ENCODE results near the gene DERL2. TPM values are rescaled to one million over a fixed set of nuclear protein-coding genes. Genes with fewer than 3 reads are reported as not detected.

The DERL2 gene
- total and polyA plus RNA-seq, 2 experiments from 2014 or later: 65.0 to 113 TPM

DNA sequence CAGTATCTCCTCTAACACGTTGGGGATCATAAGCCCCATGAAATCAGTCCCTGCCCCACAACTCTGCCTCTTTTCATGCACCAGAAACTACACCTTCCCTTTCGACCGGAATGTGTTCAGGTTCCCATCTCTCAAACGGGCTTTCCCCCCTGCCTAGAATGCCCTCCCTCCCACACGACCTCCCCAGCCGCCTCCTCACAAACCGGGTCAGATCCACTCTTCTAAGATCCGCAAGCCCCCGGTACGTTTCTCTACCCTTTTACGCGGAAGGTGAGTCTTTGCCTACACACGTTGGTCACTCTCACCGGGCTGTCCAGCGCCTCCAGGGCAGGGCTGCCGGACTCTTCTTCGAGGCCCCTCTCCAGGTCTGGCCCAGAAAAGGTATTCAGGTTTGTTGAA lies 17.9 kb downstream of the DERL2 start:
- peak overlapping the region; percentile 88 for H3K4me3 ChIP-seq
- H3K4me2 ChIP-seq: peak overlapping the region; percentile 97
- Mint-ChIP-seq H3K9me3 (no peaks in the 10 kb centered on the region), H3K27ac (peak overlapping the region; percentile 34), H3K4me1 (peaks cover 23% of the 10 kb centered on the region), H3K36me3 (ENCODE audit: low read depth) (peaks cover 5% of the 10 kb centered on the region), H3K27me3 (ENCODE audit: insufficient read depth, low read depth, poor library complexity) (peaks cover 2% of the 10 kb centered on the region), H3K4me3 (peak overlapping the region; percentile 96)
- H3F3A ChIP-seq (replicated peaks; ENCODE audit: low read depth): no peaks in the 10 kb centered on the region
- peaks cover 28% of the 10 kb centered on the region for H4K20me1 ChIP-seq (replicated peaks; ENCODE audit: insufficient read depth)
- no peaks in the 10 kb centered on the region for H3K27me3 ChIP-seq (ENCODE audit: insufficient read depth)
- H3K36me3 ChIP-seq (ENCODE audit: insufficient read depth): no peaks in the 10 kb centered on the region; the same call in none of the 2 replicates
- H3K79me2 ChIP-seq (replicated peaks; ENCODE audit: insufficient read depth): peaks cover 56% of the 10 kb centered on the region
- H3K27ac ChIP-seq (ENCODE audit: low read depth): peak overlapping the region; percentile 78
- TF ChIP-seq CREB1 (CRISPR knock-in tag; IDR thresholded peaks at IDR 0.05; ENCODE audit: low read depth) (no peak), POLR2AphosphoS5 (IDR thresholded peaks at IDR 0.05; ENCODE audit: low read depth) (no peak), ZNF331 (CRISPR knock-in tag; IDR thresholded peaks at IDR 0.05; ENCODE audit: low read depth) (no peak), EZH2 (IDR thresholded peaks at IDR 0.05; ENCODE audit: low read depth, unreplicated experiment) (no peak)
- TF ChIP-seq, protein P1, sequence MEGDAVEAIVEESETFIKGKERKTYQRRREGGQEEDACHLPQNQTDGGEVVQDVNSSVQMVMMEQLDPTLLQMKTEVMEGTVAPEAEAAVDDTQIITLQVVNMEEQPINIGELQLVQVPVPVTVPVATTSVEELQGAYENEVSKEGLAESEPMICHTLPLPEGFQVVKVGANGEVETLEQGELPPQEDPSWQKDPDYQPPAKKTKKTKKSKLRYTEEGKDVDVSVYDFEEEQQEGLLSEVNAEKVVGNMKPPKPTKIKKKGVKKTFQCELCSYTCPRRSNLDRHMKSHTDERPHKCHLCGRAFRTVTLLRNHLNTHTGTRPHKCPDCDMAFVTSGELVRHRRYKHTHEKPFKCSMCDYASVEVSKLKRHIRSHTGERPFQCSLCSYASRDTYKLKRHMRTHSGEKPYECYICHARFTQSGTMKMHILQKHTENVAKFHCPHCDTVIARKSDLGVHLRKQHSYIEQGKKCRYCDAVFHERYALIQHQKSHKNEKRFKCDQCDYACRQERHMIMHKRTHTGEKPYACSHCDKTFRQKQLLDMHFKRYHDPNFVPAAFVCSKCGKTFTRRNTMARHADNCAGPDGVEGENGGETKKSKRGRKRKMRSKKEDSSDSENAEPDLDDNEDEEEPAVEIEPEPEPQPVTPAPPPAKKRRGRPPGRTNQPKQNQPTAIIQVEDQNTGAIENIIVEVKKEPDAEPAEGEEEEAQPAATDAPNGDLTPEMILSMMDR (conservative IDR thresholded peaks at IDR 0.05; ENCODE audit: low read depth in 2 of 2): no peak
- H2AFZ ChIP-seq: peak overlapping the region; percentile 95
- peak; percentile 7 for ATAC-seq
- H3K4me1 ChIP-seq (ENCODE audit: insufficient read depth): peaks cover 10% of the 10 kb centered on the region
- DNase-seq (ENCODE audit: low spot score): peak; percentile 14
- no peaks in the 10 kb centered on the region for H3K9me2 ChIP-seq (ENCODE audit: insufficient read depth)

DNA sequence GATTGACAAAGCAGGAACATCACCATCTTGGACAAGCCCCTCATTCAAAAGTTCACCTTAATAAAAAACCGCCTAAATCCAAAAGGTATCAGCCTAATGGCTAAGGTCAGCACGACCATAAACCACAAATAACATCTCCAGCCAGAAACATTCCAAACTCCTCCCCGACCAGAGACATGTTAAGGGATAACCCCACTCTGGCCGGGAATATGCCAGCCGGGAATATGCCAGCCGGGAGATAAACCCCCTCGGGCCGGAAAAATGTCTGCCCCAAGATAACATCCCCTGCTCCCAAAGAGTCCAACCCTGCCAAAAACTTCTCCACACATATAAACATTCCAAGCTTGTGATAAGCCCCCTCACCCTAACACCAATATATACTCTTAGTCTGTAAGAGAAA lies 18.6 kb downstream of the DERL2 start:
- Histone ChIP-seq H3K4me3 (peak overlapping the region; percentile 88), H3K9me2 (ENCODE audit: insufficient read depth) (no peaks in the 10 kb centered on the region), H4K20me1 (replicated peaks; ENCODE audit: insufficient read depth) (peaks cover 28% of the 10 kb centered on the region), H3K27ac (ENCODE audit: low read depth) (0 out of 2 replicates have a peak overlapping the region, but pooled peaks have one; percentile 78), H3K36me3 (ENCODE audit: insufficient read depth) (peaks cover 5% of the 10 kb centered on the region), H3K27me3 (ENCODE audit: insufficient read depth) (no peaks in the 10 kb centered on the region), H2AFZ (0 out of 2 replicates have a peak overlapping the region, but pooled peaks have one; percentile 29), H3K4me2 (peak overlapping the region; percentile 97), H3K4me1 (ENCODE audit: insufficient read depth) (peaks cover 10% of the 10 kb centered on the region), H3K79me2 (replicated peaks; ENCODE audit: insufficient read depth) (peaks cover 62% of the 10 kb centered on the region), H3F3A (replicated peaks; ENCODE audit: low read depth) (no peaks in the 10 kb centered on the region)
- no peaks in the 10 kb centered on the region for H3K9me3 Mint-ChIP-seq
- peaks cover 23% of the 10 kb centered on the region for H3K4me1 Mint-ChIP-seq
- peaks cover 10% of the 10 kb centered on the region for H3K36me3 Mint-ChIP-seq (ENCODE audit: low read depth)
- peak overlapping the region; percentile 96 for H3K4me3 Mint-ChIP-seq
- no peak for DNase-seq (ENCODE audit: low spot score)
- no peak for ATAC-seq
- no peak overlapping the region for H3K27ac Mint-ChIP-seq
- H3K27me3 Mint-ChIP-seq (ENCODE audit: insufficient read depth, low read depth, poor library complexity): peaks cover 2% of the 10 kb centered on the region
- TF ChIP-seq, protein P2, sequence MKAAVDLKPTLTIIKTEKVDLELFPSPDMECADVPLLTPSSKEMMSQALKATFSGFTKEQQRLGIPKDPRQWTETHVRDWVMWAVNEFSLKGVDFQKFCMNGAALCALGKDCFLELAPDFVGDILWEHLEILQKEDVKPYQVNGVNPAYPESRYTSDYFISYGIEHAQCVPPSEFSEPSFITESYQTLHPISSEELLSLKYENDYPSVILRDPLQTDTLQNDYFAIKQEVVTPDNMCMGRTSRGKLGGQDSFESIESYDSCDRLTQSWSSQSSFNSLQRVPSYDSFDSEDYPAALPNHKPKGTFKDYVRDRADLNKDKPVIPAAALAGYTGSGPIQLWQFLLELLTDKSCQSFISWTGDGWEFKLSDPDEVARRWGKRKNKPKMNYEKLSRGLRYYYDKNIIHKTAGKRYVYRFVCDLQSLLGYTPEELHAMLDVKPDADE (IDR thresholded peaks at IDR 0.05): no peak
- TF ChIP-seq, protein P3, sequence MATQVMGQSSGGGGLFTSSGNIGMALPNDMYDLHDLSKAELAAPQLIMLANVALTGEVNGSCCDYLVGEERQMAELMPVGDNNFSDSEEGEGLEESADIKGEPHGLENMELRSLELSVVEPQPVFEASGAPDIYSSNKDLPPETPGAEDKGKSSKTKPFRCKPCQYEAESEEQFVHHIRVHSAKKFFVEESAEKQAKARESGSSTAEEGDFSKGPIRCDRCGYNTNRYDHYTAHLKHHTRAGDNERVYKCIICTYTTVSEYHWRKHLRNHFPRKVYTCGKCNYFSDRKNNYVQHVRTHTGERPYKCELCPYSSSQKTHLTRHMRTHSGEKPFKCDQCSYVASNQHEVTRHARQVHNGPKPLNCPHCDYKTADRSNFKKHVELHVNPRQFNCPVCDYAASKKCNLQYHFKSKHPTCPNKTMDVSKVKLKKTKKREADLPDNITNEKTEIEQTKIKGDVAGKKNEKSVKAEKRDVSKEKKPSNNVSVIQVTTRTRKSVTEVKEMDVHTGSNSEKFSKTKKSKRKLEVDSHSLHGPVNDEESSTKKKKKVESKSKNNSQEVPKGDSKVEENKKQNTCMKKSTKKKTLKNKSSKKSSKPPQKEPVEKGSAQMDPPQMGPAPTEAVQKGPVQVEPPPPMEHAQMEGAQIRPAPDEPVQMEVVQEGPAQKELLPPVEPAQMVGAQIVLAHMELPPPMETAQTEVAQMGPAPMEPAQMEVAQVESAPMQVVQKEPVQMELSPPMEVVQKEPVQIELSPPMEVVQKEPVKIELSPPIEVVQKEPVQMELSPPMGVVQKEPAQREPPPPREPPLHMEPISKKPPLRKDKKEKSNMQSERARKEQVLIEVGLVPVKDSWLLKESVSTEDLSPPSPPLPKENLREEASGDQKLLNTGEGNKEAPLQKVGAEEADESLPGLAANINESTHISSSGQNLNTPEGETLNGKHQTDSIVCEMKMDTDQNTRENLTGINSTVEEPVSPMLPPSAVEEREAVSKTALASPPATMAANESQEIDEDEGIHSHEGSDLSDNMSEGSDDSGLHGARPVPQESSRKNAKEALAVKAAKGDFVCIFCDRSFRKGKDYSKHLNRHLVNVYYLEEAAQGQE (IDR thresholded peaks at IDR 0.05; ENCODE audit: unreplicated experiment): no peak
- TF ChIP-seq, protein P4, sequence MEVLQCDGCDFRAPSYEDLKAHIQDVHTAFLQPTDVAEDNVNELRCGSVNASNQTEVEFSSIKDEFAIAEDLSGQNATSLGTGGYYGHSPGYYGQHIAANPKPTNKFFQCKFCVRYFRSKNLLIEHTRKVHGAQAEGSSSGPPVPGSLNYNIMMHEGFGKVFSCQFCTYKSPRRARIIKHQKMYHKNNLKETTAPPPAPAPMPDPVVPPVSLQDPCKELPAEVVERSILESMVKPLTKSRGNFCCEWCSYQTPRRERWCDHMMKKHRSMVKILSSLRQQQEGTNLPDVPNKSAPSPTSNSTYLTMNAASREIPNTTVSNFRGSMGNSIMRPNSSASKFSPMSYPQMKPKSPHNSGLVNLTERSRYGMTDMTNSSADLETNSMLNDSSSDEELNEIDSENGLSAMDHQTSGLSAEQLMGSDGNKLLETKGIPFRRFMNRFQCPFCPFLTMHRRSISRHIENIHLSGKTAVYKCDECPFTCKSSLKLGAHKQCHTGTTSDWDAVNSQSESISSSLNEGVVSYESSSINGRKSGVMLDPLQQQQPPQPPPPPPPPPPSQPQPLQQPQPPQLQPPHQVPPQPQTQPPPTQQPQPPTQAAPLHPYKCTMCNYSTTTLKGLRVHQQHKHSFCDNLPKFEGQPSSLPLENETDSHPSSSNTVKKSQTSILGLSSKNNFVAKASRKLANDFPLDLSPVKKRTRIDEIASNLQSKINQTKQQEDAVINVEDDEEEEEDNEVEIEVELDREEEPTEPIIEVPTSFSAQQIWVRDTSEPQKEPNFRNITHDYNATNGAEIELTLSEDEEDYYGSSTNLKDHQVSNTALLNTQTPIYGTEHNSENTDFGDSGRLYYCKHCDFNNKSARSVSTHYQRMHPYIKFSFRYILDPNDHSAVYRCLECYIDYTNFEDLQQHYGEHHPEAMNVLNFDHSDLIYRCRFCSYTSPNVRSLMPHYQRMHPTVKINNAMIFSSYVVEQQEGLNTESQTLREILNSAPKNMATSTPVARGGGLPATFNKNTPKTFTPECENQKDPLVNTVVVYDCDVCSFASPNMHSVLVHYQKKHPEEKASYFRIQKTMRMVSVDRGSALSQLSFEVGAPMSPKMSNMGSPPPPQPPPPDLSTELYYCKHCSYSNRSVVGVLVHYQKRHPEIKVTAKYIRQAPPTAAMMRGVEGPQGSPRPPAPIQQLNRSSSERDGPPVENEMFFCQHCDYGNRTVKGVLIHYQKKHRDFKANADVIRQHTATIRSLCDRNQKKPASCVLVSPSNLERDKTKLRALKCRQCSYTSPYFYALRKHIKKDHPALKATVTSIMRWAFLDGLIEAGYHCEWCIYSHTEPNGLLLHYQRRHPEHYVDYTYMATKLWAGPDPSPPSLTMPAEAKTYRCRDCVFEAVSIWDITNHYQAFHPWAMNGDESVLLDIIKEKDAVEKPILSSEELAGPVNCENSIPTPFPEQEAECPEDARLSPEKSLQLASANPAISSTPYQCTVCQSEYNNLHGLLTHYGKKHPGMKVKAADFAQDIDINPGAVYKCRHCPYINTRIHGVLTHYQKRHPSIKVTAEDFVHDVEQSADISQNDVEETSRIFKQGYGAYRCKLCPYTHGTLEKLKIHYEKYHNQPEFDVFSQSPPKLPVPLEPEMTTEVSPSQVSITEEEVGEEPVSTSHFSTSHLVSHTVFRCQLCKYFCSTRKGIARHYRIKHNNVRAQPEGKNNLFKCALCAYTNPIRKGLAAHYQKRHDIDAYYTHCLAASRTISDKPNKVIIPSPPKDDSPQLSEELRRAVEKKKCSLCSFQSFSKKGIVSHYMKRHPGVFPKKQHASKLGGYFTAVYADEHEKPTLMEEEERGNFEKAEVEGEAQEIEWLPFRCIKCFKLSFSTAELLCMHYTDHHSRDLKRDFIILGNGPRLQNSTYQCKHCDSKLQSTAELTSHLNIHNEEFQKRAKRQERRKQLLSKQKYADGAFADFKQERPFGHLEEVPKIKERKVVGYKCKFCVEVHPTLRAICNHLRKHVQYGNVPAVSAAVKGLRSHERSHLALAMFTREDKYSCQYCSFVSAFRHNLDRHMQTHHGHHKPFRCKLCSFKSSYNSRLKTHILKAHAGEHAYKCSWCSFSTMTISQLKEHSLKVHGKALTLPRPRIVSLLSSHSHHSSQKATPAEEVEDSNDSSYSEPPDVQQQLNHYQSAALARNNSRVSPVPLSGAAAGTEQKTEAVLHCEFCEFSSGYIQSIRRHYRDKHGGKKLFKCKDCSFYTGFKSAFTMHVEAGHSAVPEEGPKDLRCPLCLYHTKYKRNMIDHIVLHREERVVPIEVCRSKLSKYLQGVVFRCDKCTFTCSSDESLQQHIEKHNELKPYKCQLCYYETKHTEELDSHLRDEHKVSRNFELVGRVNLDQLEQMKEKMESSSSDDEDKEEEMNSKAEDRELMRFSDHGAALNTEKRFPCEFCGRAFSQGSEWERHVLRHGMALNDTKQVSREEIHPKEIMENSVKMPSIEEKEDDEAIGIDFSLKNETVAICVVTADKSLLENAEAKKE (CRISPR knock-in tag; IDR thresholded peaks at IDR 0.05): no peak
- TF ChIP-seq EZH2 (IDR thresholded peaks at IDR 0.05; ENCODE audit: low read depth, unreplicated experiment) (no peak), NANOG (IDR thresholded peaks at IDR 0.05; ENCODE audit: borderline replicate concordance) (no peak)

Data from GM23338 (cell line).